ENCODE results near the gene PRR23E.

DNA sequence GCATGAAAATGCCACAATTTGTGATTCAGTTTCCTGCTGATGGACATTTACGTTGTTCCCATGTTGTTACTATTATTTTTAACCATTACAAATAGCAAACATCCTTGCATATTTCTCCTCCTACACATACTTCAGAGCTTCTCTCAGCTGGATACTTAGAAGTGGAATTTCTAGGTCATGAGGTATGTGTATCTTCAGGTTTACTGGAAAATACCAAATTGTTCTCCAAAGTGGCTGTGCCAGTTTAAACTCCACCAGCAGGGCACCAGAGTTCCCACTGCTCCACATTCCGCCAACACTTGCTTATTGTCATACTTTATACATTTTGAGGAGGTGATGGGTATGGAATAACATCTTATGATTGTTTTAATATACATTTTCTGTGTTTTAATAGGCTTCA is 45.7 kb downstream of the PRR23E start:
- TF ChIP-seq, protein P1, sequence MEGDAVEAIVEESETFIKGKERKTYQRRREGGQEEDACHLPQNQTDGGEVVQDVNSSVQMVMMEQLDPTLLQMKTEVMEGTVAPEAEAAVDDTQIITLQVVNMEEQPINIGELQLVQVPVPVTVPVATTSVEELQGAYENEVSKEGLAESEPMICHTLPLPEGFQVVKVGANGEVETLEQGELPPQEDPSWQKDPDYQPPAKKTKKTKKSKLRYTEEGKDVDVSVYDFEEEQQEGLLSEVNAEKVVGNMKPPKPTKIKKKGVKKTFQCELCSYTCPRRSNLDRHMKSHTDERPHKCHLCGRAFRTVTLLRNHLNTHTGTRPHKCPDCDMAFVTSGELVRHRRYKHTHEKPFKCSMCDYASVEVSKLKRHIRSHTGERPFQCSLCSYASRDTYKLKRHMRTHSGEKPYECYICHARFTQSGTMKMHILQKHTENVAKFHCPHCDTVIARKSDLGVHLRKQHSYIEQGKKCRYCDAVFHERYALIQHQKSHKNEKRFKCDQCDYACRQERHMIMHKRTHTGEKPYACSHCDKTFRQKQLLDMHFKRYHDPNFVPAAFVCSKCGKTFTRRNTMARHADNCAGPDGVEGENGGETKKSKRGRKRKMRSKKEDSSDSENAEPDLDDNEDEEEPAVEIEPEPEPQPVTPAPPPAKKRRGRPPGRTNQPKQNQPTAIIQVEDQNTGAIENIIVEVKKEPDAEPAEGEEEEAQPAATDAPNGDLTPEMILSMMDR (IDR thresholded peaks at IDR 0.05; ENCODE audit: low read length), result no peak
- no peak for TF ChIP-seq EZH2 (IDR thresholded peaks at IDR 0.05; ENCODE audit: borderline replicate concordance, low read length)

All from OCI-LY1 (cell line).